ENCODE results near the gene RASGRF2. TPM values are rescaled to one million over a fixed set of nuclear protein-coding genes. Genes with fewer than 3 reads are reported as not detected.

Gene RASGRF2
- total RNA-seq, 4 donors from 2014 or later, result 1.8 to 4.1 (median 2.5) TPM

GRCh38 chr5:81003811-81004386, 43.7 kb downstream of the RASGRF2 start:
- TF ChIP-seq EP300 (IDR thresholded peaks at IDR 0.05) (no peak), POLR2A (IDR thresholded peaks at IDR 0.05) (no peak), CTCF (IDR thresholded peaks at IDR 0.05) (no peak), POLR2AphosphoS5 (IDR thresholded peaks at IDR 0.05) (no peak)
- no peak for DNase-seq (ENCODE audit: low spot score in 2 of 2)
- no peaks in the 10 kb centered on the region for H3K4me1 ChIP-seq
- no peaks in the 10 kb centered on the region for H3K27me3 ChIP-seq
- WGBS, result 85% methylated on average over 4 of the region's 4 CpGs
- H3K4me3 ChIP-seq, result no peak overlapping the region
- no peaks in the 10 kb centered on the region for H3K9me3 ChIP-seq
- no peak overlapping the region for H3K27ac ChIP-seq
- no peaks in the 10 kb centered on the region for H3K36me3 ChIP-seq

GRCh38 chr5:81005708-81006107, 45.5 kb downstream of the RASGRF2 start:
- Histone ChIP-seq H3K9me3 (no peaks in the 10 kb centered on the region), H3K4me3 (no peak overlapping the region), H3K27me3 (no peaks in the 10 kb centered on the region), H3K36me3 (no peaks in the 10 kb centered on the region), H3K4me1 (no peaks in the 10 kb centered on the region), H3K27ac (no peak overlapping the region)
- WGBS, result 78% methylated on average over 4 of the region's 4 CpGs
- DNase-seq (ENCODE audit: low spot score in 2 of 2), result no peak
- no peak for TF ChIP-seq CTCF (IDR thresholded peaks at IDR 0.05)
- TF ChIP-seq EP300 (IDR thresholded peaks at IDR 0.05), result no peak
- no peak for TF ChIP-seq POLR2AphosphoS5 (IDR thresholded peaks at IDR 0.05)
- no peak for TF ChIP-seq POLR2A (IDR thresholded peaks at IDR 0.05)

- H3K9me3 ChIP-seq, result no peaks in the 10 kb centered on the region
- H3K36me3 ChIP-seq, result no peaks in the 10 kb centered on the region
- TF ChIP-seq EP300 (IDR thresholded peaks at IDR 0.05), result no peak
- no peak for TF ChIP-seq POLR2A (IDR thresholded peaks at IDR 0.05)
- no peak for TF ChIP-seq CTCF (IDR thresholded peaks at IDR 0.05)
- no peak for TF ChIP-seq POLR2AphosphoS5 (IDR thresholded peaks at IDR 0.05)
- no peak for DNase-seq (ENCODE audit: low spot score in 2 of 2)
- H3K27me3 ChIP-seq, result no peaks in the 10 kb centered on the region
- no peak overlapping the region for H3K27ac ChIP-seq
- H3K4me3 ChIP-seq, result no peak overlapping the region
- H3K4me1 ChIP-seq, result no peaks in the 10 kb centered on the region
Observed at GRCh38 chr5:81006231-81006630, 46.1 kb downstream of the RASGRF2 start.

GRCh38 chr5:81006947-81007636, 46.9 kb downstream of the RASGRF2 start:
- H3K27ac ChIP-seq, result no peak overlapping the region
- no peaks in the 10 kb centered on the region for H3K36me3 ChIP-seq
- WGBS, result 85% methylated on average over 8 of the region's 8 CpGs
- TF ChIP-seq POLR2AphosphoS5 (IDR thresholded peaks at IDR 0.05), result no peak
- TF ChIP-seq EP300 (IDR thresholded peaks at IDR 0.05), result no peak
- TF ChIP-seq POLR2A (IDR thresholded peaks at IDR 0.05), result no peak
- TF ChIP-seq CTCF (IDR thresholded peaks at IDR 0.05), result no peak
- no peaks in the 10 kb centered on the region for H3K9me3 ChIP-seq
- no peak for DNase-seq (ENCODE audit: low spot score in 2 of 2)
- no peaks in the 10 kb centered on the region for H3K27me3 ChIP-seq
- no peak overlapping the region for H3K4me3 ChIP-seq
- H3K4me1 ChIP-seq, result no peaks in the 10 kb centered on the region

GRCh38 chr5:81007637-81008027, 47.5 kb downstream of the RASGRF2 start:
- Histone ChIP-seq H3K36me3 (no peaks in the 10 kb centered on the region), H3K9me3 (no peaks in the 10 kb centered on the region), H3K4me1 (no peaks in the 10 kb centered on the region), H3K27ac (no peak overlapping the region), H3K4me3 (no peak overlapping the region), H3K27me3 (no peaks in the 10 kb centered on the region)
- DNase-seq (ENCODE audit: low spot score in 2 of 2), result no peak
- 83% methylated on average over 5 of the region's 5 CpGs for WGBS
- TF ChIP-seq EP300 (IDR thresholded peaks at IDR 0.05) (no peak), POLR2A (IDR thresholded peaks at IDR 0.05) (no peak), POLR2AphosphoS5 (IDR thresholded peaks at IDR 0.05) (no peak), CTCF (IDR thresholded peaks at IDR 0.05) (no peak)

Data from suprapubic skin (tissue), 4 donors.